Upper lobe of right lung (tissue), 1 donor: Measurements from ENCODE around the gene PTPRR. TPM values are rescaled to one million over a fixed set of nuclear protein-coding genes. Genes with fewer than 3 reads are reported as not detected.
"Not testable (repeated sequence)": the region's sequence is repeated elsewhere in the genome, so short reads cannot be mapped to it uniquely, and the experiment has no call there.

Experiments
- ATAC-seq: fragments of 200-7000 bp; cut with Tn5 transposase; one replicate; pipeline ENCODE4 v1.9.1; 2020; ENCODE audit warnings: mild to moderate bottlenecking, moderate library complexity
- DNase-seq: peaks from one replicate; pipeline ENCODE4 v3.0.0-alpha.2; 2020
- H3K27ac ChIP-seq: fragments of 200-600 bp; one replicate; pipeline ENCODE4 v1.8.0; 2022
- H3K27me3 ChIP-seq: fragments of 200-600 bp; one replicate; pipeline ENCODE4 v1.8.0; 2022; ENCODE audit warnings: mild to moderate bottlenecking
- H3K36me3 ChIP-seq: fragments of 200-600 bp; one replicate; pipeline ENCODE4 v1.8.0; 2022
- H3K4me1 ChIP-seq: fragments of 200-600 bp; one replicate; pipeline ENCODE4 v1.8.0; 2022
- H3K4me3 ChIP-seq: fragments of 200-600 bp; one replicate; pipeline ENCODE4 v1.8.0; 2022; ENCODE audit warnings: mild to moderate bottlenecking
- H3K9me3 ChIP-seq: fragments of 200-600 bp; one replicate; pipeline ENCODE4 v1.8.0; 2022
- CTCF ChIP-seq: fragments of 200-600 bp; IDR thresholded peaks from one replicate; pipeline ENCODE4 v1.8.0; 2022; ENCODE audit warnings: antibody characterized with exemption
- intact Hi-C: fragments of 100-400 bp; cut with DNase I; formaldehyde crosslinking; loops from one replicate; pipeline ENCODE4 v1.11.0; 2022
- total RNA-seq: library from RNA; stranded (reverse); fragmentation: NEBNext Ultra II Directional; extraction: Animal tissue kit (Norgen Biotek cat#: 25700); gene quantifications from one replicate; pipeline ENCODE4 v1.2.1, GENCODE V29; 2021
- donor health status: DM: no; HTN: yes; CAD: no; lungs with severe emphysema.

Gene PTPRR
- total RNA-seq, 1 donor from 2014 or later = 5.1 TPM

GRCh38 chr12:70736351-70737133 is 184.0 kb downstream of the PTPRR start:
- no peak overlapping the region for H3K4me3 ChIP-seq
- DNase-seq (no peak), ATAC-seq (no peak)
- H3K27ac ChIP-seq = no peak overlapping the region
- intact Hi-C loops = loop anchor here (10.0 kb wide), 1 partner anchor 842 kb away; no protein-coding TSS in a partner anchor
- H3K4me1 ChIP-seq = no peaks in the 10 kb centered on the region
- no peaks in the 10 kb centered on the region for H3K36me3 ChIP-seq
- TF ChIP-seq CTCF = no peak
- no peaks in the 10 kb centered on the region for H3K27me3 ChIP-seq
- H3K9me3 ChIP-seq = no peaks in the 10 kb centered on the region

GRCh38 chr12:70735197-70735596 is 185.3 kb downstream of the PTPRR start:
- not testable (repeated sequence) for H3K9me3 ChIP-seq, H3K27ac ChIP-seq, H3K4me3 ChIP-seq, H3K27me3 ChIP-seq, H3K4me1 ChIP-seq, DNase-seq, H3K36me3 ChIP-seq, ATAC-seq
- intact Hi-C loops = loop anchor here (10.0 kb wide), 1 partner anchor 840 kb away; no protein-coding TSS in a partner anchor

GRCh38 chr12:70733385-70733784 is 187.2 kb downstream of the PTPRR start:
- Histone ChIP-seq H3K27ac (no peak overlapping the region), H3K36me3 (no peaks in the 10 kb centered on the region), H3K4me3 (no peak overlapping the region), H3K4me1 (no peaks in the 10 kb centered on the region), H3K9me3 (no peaks in the 10 kb centered on the region), H3K27me3 (no peaks in the 10 kb centered on the region)
- ATAC-seq (peak; percentile 89), DNase-seq (no peak)
- intact Hi-C loops = loop anchor here (10.0 kb wide), 1 partner anchor 839 kb away; no protein-coding TSS in a partner anchor
- peak; percentile 69 for TF ChIP-seq CTCF

- Histone ChIP-seq H3K9me3 (no peaks in the 10 kb centered on the region), H3K36me3 (no peaks in the 10 kb centered on the region), H3K27ac (no peak overlapping the region), H3K4me1 (no peaks in the 10 kb centered on the region), H3K27me3 (no peaks in the 10 kb centered on the region), H3K4me3 (no peak overlapping the region)
- DNase-seq (no peak), ATAC-seq (peak; percentile 18)
- intact Hi-C loops = loop anchor here (10.0 kb wide), 1 partner anchor 837 kb away; no protein-coding TSS in a partner anchor
- TF ChIP-seq CTCF = no peak
These were observed 188.3 kb downstream of the PTPRR start for GRCh38 chr12:70732287-70732686.

GRCh38 chr12:70730675-70731180 is 189.8 kb downstream of the PTPRR start:
- intact Hi-C loops = loop anchor here (10.0 kb wide), 1 partner anchor 836 kb away; no protein-coding TSS in a partner anchor
- no peaks in the 10 kb centered on the region for H3K4me1 ChIP-seq
- H3K27ac ChIP-seq = no peak overlapping the region
- no peak for ATAC-seq
- no peaks in the 10 kb centered on the region for H3K9me3 ChIP-seq
- no peak for DNase-seq
- H3K27me3 ChIP-seq = no peaks in the 10 kb centered on the region
- H3K4me3 ChIP-seq = no peak overlapping the region
- H3K36me3 ChIP-seq = no peaks in the 10 kb centered on the region
- TF ChIP-seq CTCF = no peak

GRCh38 chr12:70724444-70724843 is 196.1 kb downstream of the PTPRR start:
- Histone ChIP-seq H3K9me3 (no peaks in the 10 kb centered on the region), H3K27me3 (peaks cover 7% of the 10 kb centered on the region), H3K4me1 (peaks cover 8% of the 10 kb centered on the region), H3K36me3 (no peaks in the 10 kb centered on the region), H3K4me3 (no peak overlapping the region), H3K27ac (peak overlapping the region; percentile 14)
- intact Hi-C loops = no loop called here
- DNase-seq = no peak
- peak; percentile 27 for ATAC-seq
- no peak for TF ChIP-seq CTCF
